GM19397 (cell line): ENCODE results near the gene CCDC167.
"Not testable (repeated sequence)": the region's sequence is repeated elsewhere in the genome, so short reads cannot be mapped to it uniquely, and the experiment has no call there.

ENCODE experiments used
- ATAC-seq: cut with Tn5 transposase; IDR thresholded peaks from one replicate; pipeline ENCODE4 v1.9.1; 2021; ENCODE audit warnings: mild to moderate bottlenecking, moderate library complexity; ENCODE audit not compliant: unreplicated experiment

The CCDC167 gene

GRCh38 chr6:37477656-37478435, 21.8 kb downstream of the CCDC167 start:
- no peak for ATAC-seq

GRCh38 chr6:37477191-37477590, 22.5 kb downstream of the CCDC167 start:
- no peak for ATAC-seq

DNA sequence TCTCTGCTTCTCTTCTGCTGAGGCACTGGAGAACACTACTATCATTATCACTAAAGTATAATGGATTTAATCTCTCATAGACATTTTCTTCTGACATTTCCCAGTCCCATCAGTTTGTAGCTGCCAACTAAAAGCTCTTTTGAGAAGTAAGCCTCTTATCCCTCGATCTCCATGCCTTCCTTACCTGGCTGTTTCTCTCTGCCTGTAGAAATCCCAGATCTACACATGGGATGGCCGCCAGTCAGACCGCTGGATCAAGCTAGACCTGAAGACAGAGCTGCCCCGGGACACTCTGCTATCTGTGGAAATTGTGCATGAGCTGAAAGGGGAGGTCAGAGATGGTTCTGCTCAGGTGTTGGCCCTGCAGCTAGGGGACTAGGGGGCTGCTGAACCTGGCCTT, 25.4 kb downstream of the CCDC167 start:
- no peak for ATAC-seq

GRCh38 chr6:37473364-37474095, 26.2 kb downstream of the CCDC167 start:
- ATAC-seq: no peak

DNA sequence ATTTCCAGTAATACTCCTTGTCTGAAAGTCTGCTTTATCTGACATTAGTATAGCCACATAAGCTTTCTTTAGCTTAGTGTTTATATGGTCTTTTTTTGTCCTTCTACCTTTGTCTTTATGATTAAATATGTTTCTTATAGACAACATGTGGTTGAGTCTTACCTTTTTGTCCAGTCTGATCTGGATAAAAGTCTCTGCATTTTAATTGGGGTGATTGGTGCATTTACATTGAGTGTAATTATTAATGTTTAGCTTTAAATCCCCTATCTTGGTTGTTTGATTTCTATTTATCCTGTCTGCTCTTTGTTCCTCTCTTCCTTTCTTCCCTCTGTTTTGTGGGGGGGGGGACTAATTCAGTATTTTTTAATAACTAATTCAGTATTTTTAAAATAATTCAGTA, 32.0 kb downstream of the CCDC167 start:
- ATAC-seq: no peak

DNA sequence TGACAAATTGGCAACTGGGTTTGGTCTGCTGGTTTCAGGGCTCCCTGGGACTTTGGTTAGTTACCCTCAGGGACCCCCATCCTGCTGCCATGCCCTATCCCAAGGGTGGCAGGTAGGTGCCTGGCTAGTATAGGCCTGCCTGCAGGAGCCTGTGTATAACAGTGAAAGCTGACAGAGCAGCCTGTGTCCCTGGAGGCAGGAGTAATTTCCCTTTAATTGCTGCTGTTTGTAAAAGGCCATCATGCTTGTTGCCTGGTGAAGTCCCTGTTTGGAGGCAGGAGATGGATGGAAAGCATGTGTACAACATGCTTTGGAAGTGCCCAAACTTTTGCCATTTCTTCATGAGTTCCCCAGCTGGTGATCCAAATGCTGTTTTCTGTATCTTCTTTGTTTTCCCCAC, 36.6 kb downstream of the CCDC167 start:
- no peak for ATAC-seq

DNA sequence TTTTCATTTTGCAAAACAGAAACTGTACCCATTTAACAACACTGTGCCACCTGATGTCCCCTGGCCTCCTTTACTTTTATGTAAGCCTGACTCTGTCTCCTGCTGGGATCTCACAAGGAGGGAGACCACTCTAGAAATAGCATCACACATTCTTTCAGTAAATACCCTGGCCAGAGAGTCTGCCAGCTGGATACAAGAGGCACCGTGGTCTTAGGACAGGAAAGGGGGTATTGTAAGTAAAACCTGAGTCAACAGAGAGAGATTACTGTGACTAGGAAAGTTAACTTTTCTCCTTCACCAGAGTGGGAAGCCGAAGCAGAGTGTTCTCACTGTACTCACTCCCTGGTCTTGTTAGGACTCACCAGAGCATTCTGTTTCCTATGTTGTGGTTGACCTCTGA, 38.9 kb downstream of the CCDC167 start:
- no peak for ATAC-seq

DNA sequence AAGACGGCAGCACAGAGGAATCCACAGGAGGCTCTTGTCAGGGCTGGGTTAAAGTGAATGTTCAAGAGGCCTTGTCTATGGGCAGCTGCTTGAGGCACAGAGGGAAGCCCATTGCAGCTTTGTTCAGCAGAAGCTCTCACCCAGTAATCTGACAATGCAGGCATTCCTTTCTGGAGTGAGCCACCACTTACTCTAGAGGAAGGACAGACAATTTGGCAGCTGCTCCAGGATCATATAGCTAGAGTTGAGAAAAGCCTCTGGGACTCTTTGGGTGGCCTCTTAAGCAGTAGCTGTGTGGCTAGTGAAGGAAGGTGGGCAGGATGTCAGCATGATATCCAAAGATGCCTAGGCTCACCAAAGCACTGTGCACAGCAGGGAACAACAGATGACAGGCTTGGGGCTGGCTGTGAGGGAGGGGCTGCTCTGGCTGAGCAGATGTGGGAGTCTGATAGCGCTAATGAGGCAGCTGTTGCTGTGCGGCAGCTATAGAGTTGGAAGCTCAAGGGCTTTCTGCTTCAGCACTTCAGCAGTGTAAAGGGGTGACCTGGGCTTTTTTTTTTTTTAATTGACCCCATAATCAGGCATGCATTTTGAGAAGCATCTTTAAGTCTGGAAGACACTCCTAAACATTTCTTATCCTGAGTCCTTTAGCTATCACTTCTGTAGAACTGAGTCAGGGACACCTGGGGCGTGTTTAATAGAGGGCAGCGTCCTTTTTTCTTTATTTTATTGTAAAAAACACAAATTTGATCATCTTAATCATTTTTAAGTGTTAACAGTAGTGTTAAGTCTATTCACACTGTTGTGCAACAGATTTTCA, 39.5 kb downstream of the CCDC167 start:
- ATAC-seq: no peak

DNA sequence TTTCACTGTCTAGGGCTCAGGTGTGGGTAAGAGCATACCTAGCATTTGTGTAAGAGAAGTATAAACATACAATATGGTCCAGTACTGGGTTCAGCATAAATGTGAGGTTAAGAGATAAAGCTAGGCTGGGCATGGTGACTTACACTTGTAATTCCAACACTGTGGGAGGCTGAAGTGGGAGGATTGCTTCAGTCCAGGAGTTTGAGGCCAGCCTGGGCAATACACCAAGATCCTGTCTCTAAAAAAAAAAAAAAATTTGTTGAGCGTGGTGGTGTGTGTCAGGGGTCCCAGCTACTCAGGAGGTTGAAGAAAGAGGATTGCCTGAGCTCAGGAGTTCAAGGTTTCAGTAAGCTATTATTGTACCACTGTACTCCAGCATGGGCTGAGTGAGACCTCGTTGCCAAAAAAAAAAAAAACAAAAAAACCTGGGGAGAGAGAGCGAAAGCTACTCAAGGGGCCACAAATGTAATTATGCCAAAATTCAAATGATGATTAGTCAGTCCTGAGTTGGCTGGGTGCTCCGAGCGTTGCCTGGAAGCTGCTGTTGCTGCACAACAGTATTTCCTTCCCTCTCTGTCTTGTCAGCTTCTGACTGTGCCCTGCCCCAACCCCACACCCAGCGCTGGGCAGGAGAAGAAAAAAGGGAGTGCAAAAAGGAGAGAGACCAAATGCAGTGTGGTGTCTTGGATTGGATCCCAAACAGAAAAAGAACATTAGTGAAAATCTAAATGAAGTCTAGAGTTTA, 42.7 kb downstream of the CCDC167 start:
- no peak for ATAC-seq

GRCh38 chr6:37456126-37456525, 43.6 kb downstream of the CCDC167 start:
- ATAC-seq: no peak

DNA sequence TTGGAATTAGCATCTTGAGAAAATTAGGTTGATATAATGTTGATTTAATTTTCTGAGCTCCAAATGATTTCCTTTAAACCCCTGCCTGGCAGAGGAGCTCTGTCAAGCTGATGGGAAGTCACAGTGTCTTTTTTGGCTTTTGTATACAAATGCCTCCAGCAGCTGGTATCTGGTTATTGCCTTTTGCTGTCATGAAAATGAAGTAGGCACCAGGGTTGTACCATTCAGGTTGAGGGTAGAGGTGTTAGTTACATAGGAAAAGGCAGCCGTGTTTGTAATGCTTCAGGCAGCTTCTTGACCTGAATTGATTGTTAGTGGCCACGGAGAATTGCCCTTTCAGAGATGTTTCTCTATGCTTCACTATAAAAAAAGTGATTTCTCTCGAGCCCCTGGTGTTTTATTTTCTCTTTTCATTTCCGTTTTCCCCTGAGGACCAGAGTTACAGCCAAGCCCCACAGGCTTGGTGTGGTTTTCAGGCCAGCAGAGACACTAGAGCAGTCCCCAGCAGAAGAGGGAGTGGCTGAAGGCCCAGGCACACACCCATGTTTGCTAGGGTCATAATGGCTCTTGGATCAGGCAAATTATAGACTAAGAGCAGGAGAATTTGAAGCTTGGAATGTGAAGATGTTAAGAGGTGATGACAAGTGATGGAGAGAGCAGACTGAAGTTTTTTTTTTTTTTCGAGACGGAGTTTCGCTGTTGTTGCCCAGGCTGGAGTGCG, 45.1 kb downstream of the CCDC167 start:
- ATAC-seq: no peak

- no peak for ATAC-seq
Measured at GRCh38 chr6:37452522-37452921, 47.2 kb downstream of the CCDC167 start.

DNA sequence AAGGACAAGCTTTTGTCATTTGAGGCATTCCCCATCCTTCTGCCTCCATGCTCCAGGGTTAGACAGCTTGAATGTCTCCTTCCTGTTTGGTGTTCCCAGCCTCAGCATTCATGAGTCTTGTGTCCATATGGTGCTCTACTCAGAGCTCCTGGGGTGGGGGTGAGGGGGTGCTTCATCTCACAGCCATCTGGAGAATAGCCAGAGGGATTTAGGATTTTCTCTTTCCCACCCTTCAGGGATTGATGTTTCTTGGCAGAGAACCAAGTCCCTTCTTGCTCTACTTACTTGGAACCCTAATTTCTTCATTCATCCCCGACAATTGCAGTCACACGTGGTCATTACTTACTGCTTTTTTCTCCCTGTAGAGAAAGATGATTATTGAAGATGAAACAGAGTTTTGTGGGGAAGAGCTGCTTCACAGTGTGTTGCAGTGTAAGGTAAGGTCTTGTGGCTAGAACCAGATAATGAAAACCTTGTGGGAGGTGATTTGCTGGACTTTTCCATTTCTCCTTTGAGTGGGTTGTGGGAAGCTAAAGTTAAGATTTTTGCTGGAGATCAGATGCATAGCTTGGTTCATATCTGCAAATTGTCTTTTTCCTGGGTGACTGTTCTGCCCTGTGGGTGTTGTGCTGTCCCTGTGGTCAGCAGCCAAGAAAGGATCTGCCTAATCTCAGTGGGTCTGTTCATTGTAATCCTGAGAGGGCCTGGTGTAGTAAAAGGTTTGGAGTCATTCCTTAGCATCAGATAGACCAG, 48.1 kb downstream of the CCDC167 start:
- ATAC-seq: no peak

DNA sequence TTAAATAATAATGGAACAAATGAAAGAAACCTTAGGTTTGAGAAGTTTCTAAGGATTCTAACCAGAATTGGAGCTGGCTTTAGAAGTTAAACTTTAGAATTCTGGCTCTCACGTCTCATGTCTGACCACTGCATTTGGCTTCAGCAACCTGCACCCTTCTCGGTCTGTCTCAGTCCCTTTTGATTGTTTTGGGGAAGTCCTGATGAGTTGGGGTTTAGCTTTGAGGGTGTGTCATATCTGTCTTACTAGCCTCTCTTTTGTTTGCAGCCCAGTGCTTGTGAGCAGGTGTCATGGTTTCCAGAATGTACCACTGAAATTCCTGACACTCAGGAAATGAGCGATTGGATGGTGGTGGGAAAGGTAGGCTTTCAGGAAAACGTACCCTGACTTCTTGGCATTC, 49.7 kb downstream of the CCDC167 start:
- no peak for ATAC-seq

- ATAC-seq: not testable (repeated sequence)
Measured at GRCh38 chr6:37443216-37443542, 56.5 kb downstream of the CCDC167 start.

GRCh38 chr6:37442416-37443215, 57.1 kb downstream of the CCDC167 start:
- no peak for ATAC-seq

DNA sequence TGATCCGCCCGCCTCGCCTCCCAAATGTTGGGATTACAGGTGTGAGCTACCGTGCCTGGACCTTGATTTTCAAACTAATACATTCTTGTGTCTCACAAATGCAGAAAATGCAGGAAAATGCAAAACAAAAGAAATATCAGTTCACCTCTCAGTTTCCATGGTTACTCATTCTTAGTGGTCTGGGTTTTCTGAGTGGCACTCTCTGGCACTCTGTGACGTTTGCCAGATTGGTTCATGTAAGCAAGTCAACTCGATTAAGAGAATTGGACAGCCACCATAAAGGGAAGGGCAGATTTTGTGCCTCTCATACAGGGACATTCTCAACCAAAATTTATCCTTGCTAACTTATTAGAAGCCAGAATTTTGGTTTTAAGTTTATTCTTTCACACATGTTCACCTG, 58.0 kb downstream of the CCDC167 start:
- no peak for ATAC-seq

GRCh38 chr6:37438930-37439329, 60.8 kb downstream of the CCDC167 start:
- ATAC-seq: no peak

GRCh38 chr6:37435816-37436215, 63.9 kb downstream of the CCDC167 start:
- ATAC-seq: no peak
